SU-DHL-6 (cell line): Measurements from ENCODE around the gene NEB.

Experiments used
- H2AFZ ChIP-seq: fragments of 200-600 bp; sonication (generic); 2 replicates; pipeline ENCODE4 v1.6.1; 2014; ENCODE audit warnings: low read depth, mild to moderate bottlenecking, moderate library complexity, mixed read lengths, antibody characterized with exemption, low read length; ENCODE audit not compliant: severe bottlenecking
- H3F3A ChIP-seq: fragments of 200-600 bp; shearing (Covaris generic); 2 replicates; pipeline ENCODE4 v1.6.0; 2016; ENCODE audit warnings: antibody characterized with exemption, mild to moderate bottlenecking; ENCODE audit not compliant: insufficient read depth
- H3K27ac ChIP-seq: fragments of 200-600 bp; sonication (generic); 2 replicates; pipeline ENCODE4 v1.5.1; 2016; ENCODE audit warnings: low read depth, mild to moderate bottlenecking, low read length, moderate library complexity, mixed read lengths
- H3K27me3 ChIP-seq: fragments of 200-600 bp; sonication (generic), shearing (Covaris generic); 2 replicates; pipeline ENCODE4 v1.6.0; 2014; ENCODE audit warnings: mild to moderate bottlenecking, low read length
- H3K36me3 ChIP-seq: fragments of 200-600 bp; sonication (generic); 2 replicates; pipeline ENCODE4 v1.6.1; 2014; ENCODE audit warnings: mild to moderate bottlenecking, low read length, mixed read lengths
- H3K4me2 ChIP-seq: fragments of 300-600, 200-600 bp; shearing (Covaris generic), sonication (generic); 2 replicates; pipeline ENCODE4 v1.6.0; 2014; ENCODE audit warnings: low read length, low read depth, mild to moderate bottlenecking; ENCODE audit not compliant: poor library complexity, severe bottlenecking
- H3K4me3 ChIP-seq: fragments of 200-600 bp; sonication (generic); 2 replicates; pipeline ENCODE4 v1.5.1; 2014; ENCODE audit warnings: antibody characterized with exemption, low read length, mild to moderate bottlenecking, mixed read lengths; ENCODE audit not compliant: insufficient read depth, poor library complexity, severe bottlenecking
- H3K79me2 ChIP-seq: fragments of 200-600 bp; sonication (generic); 2 replicates; pipeline ENCODE4 v1.6.1; 2014; ENCODE audit warnings: mild to moderate bottlenecking, low read length, moderate library complexity; ENCODE audit not compliant: insufficient read depth
- H3K9ac ChIP-seq: fragments of 200-600 bp; sonication (generic); 2 replicates; pipeline ENCODE4 v1.7.0; 2014; ENCODE audit warnings: mild to moderate bottlenecking, low read length
- H3K9me2 ChIP-seq: fragments of 200-600 bp; sonication (generic); replicated peaks from 2 replicates; pipeline ENCODE4 v1.6.1; 2014; ENCODE audit warnings: low read length; ENCODE audit not compliant: insufficient read depth
- H3K9me3 ChIP-seq: fragments of 200-600 bp; sonication (generic); 2 replicates; pipeline ENCODE4 v1.6.1; 2014; ENCODE audit warnings: low read length, mixed read lengths; ENCODE audit not compliant: insufficient read depth
- H4K20me1 ChIP-seq: fragments of 200-600 bp; sonication (generic); 2 replicates; pipeline ENCODE4 v1.6.1; 2014; ENCODE audit warnings: low read depth, mild to moderate bottlenecking, antibody characterized with exemption, low read length, moderate library complexity, mixed read lengths
- EZH2phosphoT487 ChIP-seq: fragments of 200-600 bp; sonication (generic), shearing (Covaris generic); conservative IDR thresholded peaks from 2 replicates; pipeline ENCODE4 v1.6.1; 2018; ENCODE audit warnings: mild to moderate bottlenecking, antibody characterized with exemption, low read length, moderate library complexity, mixed read lengths
- TF ChIP-seq, protein P1 (sequence below): fragments of 200-600 bp; sonication (generic); IDR thresholded peaks from one replicate; pipeline ENCODE4 v1.5.1; 2017; ENCODE audit warnings: antibody characterized with exemption, mild to moderate bottlenecking, low read length, moderate library complexity; ENCODE audit not compliant: insufficient read depth, poor library complexity, severe bottlenecking

Gene NEB

DNA sequence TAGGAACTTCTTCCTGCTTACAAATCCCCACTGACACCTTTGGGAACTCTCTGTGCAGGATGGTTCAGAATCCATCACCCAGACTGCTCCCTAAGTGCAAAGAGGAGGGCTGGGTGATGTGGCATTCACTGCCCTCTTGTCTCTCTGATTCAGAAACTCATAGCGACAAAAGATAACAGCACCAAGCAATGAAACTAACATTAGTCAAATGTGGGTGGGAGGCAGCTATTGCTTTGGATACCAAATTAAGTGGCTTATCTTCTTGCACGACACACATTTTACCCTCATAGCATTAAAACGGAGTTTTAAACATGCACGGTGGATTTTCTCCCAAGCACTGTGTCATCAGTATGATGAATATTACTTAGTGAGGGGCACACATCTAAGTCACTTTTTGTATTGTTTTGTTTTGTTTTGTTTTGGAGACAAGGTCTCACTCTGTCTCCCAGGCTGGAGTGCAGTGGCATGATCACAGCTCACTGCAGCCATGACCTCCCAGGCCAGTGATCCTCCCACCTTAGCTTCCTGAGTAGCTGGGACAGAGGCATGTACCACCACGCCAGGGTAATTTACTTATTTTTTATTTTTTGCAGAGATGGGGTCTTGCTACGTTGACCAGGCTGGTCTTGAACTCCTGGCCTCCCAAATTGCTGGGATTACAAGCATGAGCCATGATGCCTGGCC is 40.9 kb upstream of the NEB start:
- H3K36me3 ChIP-seq: 0 out of 2 replicates have a peak, but pooled peaks cover 8% of the 10 kb centered on the region
- H3K9me2 ChIP-seq: no peaks in the 10 kb centered on the region
- H4K20me1 ChIP-seq: no peaks in the 10 kb centered on the region
- no peak overlapping the region for H3K4me3 ChIP-seq
- H2AFZ ChIP-seq: no peak overlapping the region
- no peaks in the 10 kb centered on the region for H3K27me3 ChIP-seq
- H3K79me2 ChIP-seq: no peaks in the 10 kb centered on the region
- no peak overlapping the region for H3K9ac ChIP-seq
- H3K9me3 ChIP-seq: no peaks in the 10 kb centered on the region
- peaks cover 7% of the 10 kb centered on the region; the same call in 1 of the 2 replicates for H3F3A ChIP-seq
- H3K27ac ChIP-seq: no peak overlapping the region
- no peak overlapping the region for H3K4me2 ChIP-seq
- TF ChIP-seq, protein P1, sequence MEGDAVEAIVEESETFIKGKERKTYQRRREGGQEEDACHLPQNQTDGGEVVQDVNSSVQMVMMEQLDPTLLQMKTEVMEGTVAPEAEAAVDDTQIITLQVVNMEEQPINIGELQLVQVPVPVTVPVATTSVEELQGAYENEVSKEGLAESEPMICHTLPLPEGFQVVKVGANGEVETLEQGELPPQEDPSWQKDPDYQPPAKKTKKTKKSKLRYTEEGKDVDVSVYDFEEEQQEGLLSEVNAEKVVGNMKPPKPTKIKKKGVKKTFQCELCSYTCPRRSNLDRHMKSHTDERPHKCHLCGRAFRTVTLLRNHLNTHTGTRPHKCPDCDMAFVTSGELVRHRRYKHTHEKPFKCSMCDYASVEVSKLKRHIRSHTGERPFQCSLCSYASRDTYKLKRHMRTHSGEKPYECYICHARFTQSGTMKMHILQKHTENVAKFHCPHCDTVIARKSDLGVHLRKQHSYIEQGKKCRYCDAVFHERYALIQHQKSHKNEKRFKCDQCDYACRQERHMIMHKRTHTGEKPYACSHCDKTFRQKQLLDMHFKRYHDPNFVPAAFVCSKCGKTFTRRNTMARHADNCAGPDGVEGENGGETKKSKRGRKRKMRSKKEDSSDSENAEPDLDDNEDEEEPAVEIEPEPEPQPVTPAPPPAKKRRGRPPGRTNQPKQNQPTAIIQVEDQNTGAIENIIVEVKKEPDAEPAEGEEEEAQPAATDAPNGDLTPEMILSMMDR: no peak
- TF ChIP-seq EZH2phosphoT487: no peak

DNA sequence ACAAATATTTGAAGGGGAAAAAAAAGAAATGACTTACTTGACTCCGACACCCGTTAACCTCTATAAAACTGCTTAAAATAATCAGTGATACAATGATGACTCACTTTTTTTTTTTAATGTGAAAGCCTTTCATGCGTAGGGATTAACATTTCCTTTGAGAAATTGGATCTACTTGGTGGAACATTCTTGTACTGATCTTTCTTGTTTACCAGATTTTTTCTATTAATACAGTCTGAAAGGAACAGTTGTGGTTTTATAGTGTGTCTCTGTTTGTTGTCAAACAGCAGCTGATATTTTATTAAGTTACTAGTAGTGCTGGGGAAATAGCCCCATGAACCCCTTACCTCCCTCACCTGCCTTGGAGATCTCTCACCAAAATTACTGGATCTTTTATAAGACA is 40.2 kb upstream of the NEB start:
- Histone ChIP-seq H3K9me2 (no peaks in the 10 kb centered on the region), H3K9me3 (no peaks in the 10 kb centered on the region), H3K4me2 (no peak overlapping the region), H3K4me3 (no peak overlapping the region), H3F3A (peaks cover 7% of the 10 kb centered on the region; the same call in 1 of the 2 replicates), H3K27ac (no peak overlapping the region), H4K20me1 (no peaks in the 10 kb centered on the region), H3K36me3 (0 out of 2 replicates have a peak, but pooled peaks cover 7% of the 10 kb centered on the region), H3K9ac (no peak overlapping the region), H2AFZ (no peak overlapping the region), H3K27me3 (no peaks in the 10 kb centered on the region), H3K79me2 (no peaks in the 10 kb centered on the region)
- TF ChIP-seq, protein P1: no peak
- TF ChIP-seq EZH2phosphoT487: no peak

DNA sequence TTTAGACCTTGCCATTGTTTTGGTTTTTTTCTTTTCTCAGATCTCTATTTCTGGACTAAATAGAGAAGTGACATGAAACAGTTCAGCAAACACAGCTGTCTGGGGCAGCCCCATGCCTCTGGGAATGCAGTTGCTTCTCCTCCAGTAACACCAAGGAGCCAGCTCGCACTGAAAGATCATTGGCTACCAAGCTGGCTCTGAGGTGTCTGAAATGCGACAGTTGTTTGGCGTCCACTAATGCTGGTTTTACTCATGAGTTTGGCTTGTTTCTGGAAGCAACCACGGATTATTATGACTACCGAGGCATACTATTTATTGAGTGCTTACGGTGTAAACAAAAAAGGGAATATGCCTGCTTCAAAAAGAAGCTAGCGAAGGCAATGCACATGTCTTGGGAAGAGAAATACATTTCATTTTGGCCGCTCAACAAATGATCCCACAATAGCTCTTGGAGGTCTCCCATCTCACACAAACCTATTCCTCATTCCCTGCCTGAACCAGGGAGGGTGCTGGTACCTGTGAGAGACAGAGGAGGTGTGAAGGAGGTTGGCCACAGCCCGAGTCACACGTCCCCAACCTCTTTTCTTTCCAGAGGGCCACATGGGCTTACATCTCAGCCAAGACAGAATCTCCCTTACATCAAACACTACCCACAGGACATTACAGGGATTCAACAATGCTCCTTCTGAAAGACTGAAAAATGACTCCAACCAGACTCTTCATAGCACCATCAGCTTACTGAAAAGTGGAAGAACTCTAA is 37.5 kb upstream of the NEB start:
- H3K4me2 ChIP-seq: peak overlapping the region; percentile 32
- no peak overlapping the region for H2AFZ ChIP-seq
- H3K9ac ChIP-seq: no peak overlapping the region

More for the DNA sequence above, 37.5 kb upstream of the NEB start:
- no peak for TF ChIP-seq EZH2phosphoT487
- TF ChIP-seq, protein P1: no peak
- Histone ChIP-seq H3K9me2 (no peaks in the 10 kb centered on the region), H3F3A (peaks cover 7% of the 10 kb centered on the region; the same call in 1 of the 2 replicates), H3K27me3 (no peaks in the 10 kb centered on the region), H3K9me3 (no peaks in the 10 kb centered on the region), H4K20me1 (no peaks in the 10 kb centered on the region), H3K36me3 (0 out of 2 replicates have a peak, but pooled peaks cover 4% of the 10 kb centered on the region), H3K79me2 (no peaks in the 10 kb centered on the region), H3K27ac (no peak overlapping the region; the same call in 1 of the 2 replicates), H3K4me3 (no peak overlapping the region)
